DMS 273 (cell line): ENCODE data around the gene RBBP8.

Experiments used
- DNase-seq: peaks from one replicate; lab custom pipeline; 2025; ENCODE audit not compliant: unreplicated experiment; lab: John Stamatoyannopoulos, UW

RBBP8 gene

DNA sequence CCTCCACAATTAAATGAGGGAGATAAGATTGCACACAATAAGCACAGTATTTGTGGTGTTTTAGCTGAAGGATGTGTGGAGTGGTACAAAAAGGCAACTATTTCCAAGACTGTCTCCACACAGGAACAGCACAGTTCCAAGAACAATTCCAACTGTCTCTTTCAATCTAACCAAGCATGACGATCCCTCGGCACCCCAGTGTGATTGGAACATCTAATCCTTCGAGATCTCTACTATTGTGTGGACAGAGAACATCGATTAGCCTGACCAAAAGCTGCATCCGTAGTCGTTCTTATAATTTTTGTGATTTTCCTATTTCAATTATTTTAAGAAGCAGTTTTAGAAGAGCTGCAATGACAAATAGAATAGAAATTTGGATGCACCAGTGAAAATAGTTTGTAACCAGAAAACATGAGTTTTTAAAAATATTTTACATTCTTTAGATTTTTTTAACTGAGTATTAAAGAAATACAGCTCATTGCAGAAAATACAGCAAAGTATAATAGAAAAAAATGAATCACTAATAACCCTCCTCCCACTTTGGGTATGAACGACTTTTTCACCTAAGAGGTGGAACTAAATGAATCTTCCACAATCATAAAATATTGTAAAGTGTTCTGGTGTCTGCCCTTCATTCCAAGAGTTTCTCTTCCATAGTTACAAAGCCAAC, 125.8 kb downstream of the RBBP8 start:
- DNase-seq, result no peak

DNA sequence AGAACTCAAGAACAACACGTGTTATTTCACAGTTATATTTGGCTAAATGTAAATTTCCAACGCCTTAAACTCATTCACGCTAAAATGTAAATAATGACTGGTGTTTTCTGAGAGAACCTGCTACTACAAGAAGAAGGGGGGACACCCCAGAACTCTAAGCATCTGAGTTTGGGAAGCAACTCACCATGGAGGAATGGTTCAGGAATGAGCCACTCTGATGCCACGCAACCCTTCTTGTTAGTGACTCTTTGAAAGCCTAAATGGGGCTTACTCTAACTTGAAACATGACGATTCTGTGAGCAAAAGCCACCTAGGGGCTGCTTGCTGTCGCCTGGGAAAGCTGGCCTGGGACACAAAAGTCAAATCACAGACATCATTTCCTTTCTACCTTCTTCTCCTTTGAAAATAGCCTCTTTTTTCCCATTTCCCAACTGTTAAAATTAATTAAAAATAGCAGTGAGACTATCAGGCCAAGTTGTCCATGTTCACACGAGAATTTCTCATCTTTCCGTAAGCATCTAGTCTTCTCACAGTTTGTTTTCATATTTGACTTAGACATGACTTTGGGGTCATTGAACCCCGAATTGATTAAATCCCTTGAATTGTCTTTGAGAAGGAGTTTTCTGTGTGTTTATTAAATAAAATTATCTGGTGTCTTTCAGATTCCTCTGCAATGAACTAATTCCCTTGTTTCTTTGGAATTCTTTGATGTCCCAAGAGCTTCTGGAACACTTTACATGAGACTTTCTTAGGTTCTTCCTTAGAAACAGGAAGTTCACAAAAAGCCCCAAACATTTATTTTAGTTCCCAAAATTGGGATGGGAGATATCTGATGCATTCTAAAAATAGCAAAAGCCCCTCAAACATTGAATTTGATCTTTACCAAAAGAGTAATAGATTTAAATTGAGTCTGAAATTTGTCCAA, 126.7 kb downstream of the RBBP8 start:
- no peak for DNase-seq

DNA sequence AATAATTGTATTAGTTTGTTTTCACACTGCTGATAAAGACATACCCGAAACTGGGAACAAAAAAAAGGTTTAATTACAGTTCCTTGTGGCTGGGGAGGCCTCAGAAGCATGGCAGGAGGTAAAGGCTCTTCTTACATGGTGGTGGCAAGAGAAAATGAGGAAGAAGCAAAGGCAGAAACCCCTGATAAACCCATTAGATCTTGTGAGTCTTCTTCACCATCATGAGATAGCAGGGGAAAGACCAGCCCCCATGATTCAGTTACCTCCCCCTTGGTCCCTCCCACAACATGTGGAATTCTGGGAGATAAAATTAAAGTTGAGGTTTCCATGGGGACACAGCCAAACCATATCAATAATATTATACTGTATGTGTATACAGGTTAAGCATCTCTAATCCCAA, 128.9 kb downstream of the RBBP8 start:
- DNase-seq, result no peak

DNA sequence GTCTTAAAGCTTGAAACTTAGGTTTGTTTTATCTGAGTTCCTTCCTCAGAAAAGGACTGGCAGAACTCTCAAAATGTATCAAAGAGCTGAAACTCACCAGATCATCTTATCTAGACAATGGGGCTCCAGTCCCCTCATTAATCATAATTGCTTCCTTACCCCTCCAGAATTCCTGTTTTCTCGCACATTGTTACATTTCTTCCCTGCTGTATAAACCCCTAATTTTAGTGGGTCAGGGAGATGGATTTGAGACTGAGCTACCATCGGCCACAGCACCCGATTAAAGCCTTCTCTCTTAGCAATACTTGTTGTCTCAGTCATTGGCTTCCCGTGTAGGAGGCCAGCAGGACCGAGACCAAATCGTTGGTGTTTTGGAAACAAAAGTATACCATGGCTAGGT, 130.4 kb downstream of the RBBP8 start:
- DNase-seq, result no peak

DNA sequence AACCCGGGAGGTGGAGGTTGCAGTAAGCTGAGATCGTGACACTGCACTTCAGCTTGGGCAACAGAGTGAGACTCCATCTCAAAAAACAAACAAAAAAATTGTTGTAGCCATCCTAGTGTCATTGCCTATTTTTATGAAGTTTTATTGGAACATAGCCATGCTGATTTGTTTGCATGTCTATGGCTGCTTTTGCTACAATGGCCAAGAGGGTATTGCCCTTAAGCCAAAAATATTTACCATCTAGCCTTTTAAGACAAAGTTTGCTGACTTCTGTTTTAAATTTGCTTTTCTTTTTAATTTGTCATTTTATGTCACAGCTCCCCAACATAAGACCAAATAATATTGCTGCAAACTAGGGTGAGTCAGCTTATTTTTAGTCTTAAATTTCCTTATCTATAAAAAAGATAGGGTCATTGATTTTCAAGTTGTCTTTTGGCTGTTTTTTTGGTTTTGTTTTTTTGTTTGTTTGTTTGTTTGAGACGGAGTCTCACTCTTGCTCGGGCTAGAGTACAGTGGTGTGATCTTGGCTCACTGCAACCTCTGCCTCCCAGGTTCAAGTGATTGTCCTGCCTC, 132.2 kb downstream of the RBBP8 start:
- DNase-seq, result no peak

DNA sequence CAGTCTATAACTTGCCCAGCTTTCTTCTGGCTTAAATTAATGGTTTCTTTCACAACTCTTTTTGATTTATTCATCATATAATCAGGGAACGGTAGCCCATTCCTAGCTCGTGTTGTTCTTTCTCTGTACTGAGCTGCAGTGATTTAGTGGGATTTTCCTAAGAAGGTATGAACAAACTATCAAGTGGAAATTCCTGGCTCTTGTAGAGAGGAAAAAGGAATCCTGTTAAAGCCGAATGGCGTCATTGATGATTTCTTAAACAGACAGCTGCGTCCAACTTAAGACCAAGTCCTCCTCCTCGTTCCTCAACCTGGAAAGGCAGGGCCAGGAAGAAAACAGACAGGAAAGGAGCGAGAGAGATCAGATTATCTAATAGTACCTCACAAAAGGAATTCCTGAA, 132.9 kb downstream of the RBBP8 start:
- no peak for DNase-seq

DNA sequence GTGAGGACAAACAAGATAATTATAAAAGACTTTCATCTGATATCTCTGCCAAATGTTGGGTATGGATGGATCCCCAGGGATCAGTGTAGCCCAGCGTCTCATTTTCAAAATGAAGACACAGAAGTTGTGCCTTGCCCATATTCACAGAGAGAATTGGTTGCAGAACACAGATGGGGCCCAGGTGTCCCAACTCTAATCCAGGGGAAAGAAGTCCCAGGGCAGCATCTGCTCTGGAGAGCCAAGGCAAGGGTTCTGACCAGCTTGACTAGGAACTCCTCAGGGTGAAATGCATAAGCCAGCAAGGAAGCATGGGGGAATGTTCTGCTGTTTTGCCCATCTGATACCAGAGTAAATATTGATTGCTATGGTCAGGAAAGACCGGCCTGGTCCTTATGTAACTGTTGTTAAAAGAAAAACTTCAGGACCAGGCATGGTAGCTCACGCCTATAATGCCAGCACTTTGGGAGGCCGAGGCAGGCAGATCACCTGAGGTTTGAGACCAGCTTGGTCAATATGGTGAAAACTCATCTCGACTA, 133.4 kb downstream of the RBBP8 start:
- peak; percentile 67 for DNase-seq

DNA sequence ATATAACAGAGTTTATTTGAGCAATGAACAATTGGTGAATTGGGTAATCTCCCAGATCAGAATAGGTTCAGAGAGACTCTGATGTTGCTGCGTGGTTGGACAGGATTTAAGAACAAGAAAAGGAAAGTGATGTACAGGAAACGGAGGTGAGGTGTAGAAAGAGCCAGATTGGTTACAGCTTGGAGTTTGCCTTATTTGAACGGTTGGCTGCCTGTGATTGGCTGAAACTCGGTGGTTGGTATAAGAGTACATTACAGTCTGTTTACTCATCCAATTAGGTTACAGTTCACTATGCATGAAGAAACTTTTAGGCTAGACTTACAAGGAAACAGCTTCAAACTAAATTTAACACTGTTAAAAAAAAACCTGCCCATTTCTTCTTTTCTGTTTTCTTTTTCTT, 134.1 kb downstream of the RBBP8 start:
- DNase-seq, result no peak

DNA sequence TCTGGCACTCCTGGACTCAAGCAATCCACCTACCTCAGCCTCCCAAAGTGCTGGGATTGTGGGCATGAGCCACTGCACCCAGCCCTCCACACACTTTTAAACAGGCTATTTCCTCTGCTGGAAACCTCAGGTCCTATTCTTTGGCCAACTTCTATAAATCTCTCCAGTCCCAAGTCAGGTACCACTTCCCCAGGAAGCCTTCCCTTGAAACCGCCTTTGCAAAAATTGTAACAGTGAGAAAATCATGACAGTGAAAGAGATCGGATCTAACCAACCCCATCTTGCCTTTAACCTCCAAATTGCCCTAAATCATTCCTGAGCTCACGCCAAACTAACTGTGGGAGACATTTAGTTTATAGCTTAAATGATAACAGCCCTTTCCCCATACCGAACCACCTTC, 134.9 kb downstream of the RBBP8 start:
- no peak for DNase-seq

DNA sequence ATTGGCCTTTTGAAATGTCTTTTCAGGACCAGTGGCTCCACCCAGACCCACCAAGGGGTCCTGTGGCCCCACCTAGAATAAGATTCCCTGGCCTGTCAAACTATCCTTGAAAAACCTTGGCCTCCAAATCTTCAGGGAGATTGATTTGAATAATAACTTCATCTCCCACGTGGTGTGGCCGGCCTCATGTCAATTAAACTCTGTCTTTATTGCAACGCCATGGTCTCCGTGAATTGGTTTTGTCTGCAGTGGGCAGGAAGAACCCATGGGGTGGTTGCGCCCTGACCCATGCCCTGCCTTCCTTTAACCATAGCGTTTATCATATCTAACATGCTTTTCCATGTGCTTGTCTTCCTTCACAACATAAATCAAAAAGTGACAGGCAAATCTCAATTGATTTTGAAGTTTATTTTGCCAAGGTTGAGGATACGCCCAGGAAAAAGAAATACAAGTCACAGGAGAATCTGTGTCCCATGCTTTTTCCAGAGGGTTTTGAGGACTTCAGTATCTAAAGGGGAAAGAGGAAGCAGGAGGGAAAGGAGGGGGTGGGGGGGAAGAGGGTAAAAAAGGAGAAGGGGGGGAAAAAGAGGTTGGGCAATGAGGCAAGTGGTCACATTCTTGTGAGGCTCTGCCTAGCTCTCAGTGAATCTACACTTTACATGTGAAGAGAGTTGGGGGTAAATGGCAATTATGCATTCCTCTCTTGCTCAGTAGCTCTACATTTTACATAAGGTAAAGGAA, 135.6 kb downstream of the RBBP8 start:
- DNase-seq, result no peak

DNA sequence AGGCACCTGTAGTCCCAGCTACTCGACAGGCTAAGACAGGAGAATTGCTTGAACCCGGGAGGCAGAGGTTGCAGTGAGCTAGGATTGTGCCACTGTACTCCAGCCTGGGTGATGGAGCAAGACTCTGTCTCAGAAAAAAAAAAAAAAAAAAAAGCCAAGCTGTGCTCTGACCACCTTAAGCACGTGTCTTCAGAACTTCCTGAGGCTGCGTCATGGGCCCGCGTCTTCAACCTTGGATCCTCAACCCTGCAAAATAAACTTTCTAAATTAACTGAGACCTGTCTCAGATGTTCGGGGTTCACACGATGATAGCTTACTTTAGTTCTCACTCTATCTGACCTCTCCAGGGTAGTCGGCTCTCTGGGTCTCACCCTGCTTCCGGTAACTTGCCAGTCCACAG, 136.4 kb downstream of the RBBP8 start:
- DNase-seq, result no peak

DNA sequence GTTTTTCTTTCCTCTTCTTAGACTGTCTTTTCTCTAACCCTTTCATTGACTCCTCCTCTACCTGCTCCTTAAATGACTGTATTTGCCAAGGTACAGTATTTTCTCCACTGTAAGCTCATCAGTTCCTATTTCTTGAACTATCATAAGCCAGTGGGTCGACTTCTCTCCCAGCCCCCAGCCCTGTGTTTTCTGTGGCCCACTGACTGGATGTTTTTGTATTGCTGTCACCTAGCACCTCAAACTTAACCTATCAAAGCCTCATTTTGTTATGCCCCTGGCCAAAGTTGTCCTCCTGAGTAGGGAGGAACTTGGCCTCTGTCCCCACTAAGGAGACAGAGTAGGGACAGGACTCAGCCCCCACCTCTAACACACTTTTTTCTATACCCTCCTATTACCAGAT, 136.8 kb downstream of the RBBP8 start:
- no peak for DNase-seq

DNA sequence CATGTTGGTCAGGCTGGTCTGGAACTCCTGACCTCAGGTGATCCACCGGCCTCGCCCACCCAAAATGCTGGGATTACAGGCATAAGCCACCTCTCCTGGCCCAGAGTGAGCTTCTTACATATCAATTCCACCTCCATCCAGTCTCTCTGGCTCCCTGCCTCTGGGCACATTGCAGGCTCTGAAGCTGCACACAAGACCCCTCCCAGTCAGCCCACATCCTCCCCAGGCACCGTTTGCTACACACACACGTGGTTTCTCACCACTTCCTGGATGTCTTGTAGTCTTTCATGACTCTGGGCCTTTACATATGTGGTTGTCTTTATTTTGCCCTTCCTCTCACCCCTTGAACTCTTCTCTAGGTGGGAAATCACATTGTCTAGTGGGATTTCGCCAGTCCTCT, 138.2 kb downstream of the RBBP8 start:
- DNase-seq, result no peak

DNA sequence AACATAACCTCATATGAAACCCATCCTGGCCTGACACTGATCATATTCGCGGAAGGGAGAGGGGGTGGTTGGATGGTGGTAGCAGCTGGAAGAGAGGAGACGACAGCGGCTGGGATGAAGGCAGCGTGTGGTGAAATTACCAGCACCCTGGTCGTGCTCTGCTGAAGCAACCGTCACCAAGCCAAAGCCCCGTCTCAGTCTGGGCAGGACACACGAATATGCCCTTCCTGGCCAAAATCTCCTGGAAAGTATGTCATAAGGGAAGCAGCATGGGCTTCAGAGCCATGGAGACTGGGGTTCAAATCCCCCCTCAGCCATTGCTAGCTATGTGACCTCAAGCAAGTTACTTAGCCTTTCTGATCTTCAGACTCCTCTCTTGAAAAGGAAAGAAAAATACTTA, 139.0 kb downstream of the RBBP8 start:
- no peak for DNase-seq

DNA sequence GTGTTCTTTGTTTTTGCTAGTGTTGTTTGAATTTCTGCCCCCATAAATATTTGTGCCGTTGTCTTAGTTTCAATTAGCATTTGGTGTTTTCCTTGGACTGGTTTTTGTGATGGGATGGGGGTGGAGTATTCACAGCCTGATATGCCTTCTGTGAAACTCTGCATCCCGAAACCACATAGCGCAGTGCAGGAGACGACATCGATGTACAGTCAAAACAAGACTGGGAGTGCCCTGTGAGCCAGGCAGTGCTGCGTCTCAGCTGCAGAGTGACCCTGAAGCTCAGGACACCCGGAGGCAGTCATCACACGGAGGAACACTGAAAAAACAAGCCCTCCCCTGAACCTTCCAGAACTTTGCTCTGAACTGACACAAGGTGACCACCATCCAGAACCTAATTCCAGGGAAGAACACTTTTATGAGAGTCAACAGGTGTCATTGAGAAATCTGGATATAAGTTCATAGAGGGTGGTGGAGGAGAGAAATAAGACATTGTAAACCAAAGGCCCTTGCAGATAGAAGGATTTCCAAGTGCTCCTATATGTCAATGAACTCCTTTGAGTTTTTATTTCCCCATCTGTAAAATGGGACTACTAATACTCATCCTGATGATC, 141.0 kb downstream of the RBBP8 start:
- no peak for DNase-seq
